ENCODE results near the gene GAPDH. TPM values are rescaled to one million over a fixed set of nuclear protein-coding genes. Genes with fewer than 3 reads are reported as not detected.

GAPDH gene
- total RNA-seq, 4 donors from 2014 or later: 1,191 to 3,596 (median 1,852) TPM

- Histone ChIP-seq H3K27ac (no peak overlapping the region), H3K9me3 (no peaks in the 10 kb centered on the region), H3K4me1 (peaks cover 16 to 22% of the 10 kb centered on the region in 2 donors), H3K36me3 (peaks cover 11 to 13% of the 10 kb centered on the region in 2 donors), H3K4me3 (replicated peaks in 1 of 3) (no peak overlapping the region), H3K27me3 (no peaks in the 10 kb centered on the region)
- WGBS, 2 donors: 81 to 84% methylated on average over 13 of the region's 13 CpGs
- DNase-seq: no peak
- intact Hi-C loops (cut with DNase I): no loop called here
- no peak for TF ChIP-seq CTCF (IDR thresholded peaks at IDR 0.05)
- TF ChIP-seq POLR2A (IDR thresholded peaks at IDR 0.05): no peak
Measured at GRCh38 chr12:6542209-6543009, 8.1 kb downstream of the GAPDH start.

DNA sequence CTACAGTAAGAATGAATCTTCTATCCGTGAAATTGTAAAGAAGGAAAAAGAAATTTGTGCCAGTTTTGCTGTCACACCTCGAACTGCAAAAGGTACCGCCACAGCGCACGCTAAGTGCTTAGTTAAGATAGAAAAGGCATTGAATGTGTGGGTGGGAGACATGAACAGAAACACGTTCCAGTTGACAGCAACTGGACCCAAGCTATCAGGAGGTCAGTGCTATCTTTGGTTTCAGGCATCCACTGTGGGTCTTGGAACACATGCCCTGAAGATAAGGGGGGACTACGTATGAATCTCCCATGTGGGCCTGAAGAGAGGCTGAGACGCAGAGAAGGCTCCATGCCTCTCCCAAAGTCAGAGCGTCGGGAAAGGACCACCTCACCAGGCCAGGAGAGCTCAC lies 11.7 kb downstream of the GAPDH start:
- WGBS, 2 donors: 90 to 95% methylated on average over 10 of the region's 10 CpGs
- Histone ChIP-seq H3K4me3 (replicated peaks in 1 of 3) (no peak overlapping the region), H3K4me1 (peaks cover 4 to 10% of the 10 kb centered on the region in 2 donors), H3K9me3 (no peaks in the 10 kb centered on the region), H3K27ac (no peak overlapping the region), H3K36me3 (peaks cover 0 to 6% of the 10 kb centered on the region in 2 donors), H3K27me3 (no peaks in the 10 kb centered on the region)
- intact Hi-C loops (cut with DNase I): no loop called here
- TF ChIP-seq POLR2A (IDR thresholded peaks at IDR 0.05) (no peak), CTCF (IDR thresholded peaks at IDR 0.05) (no peak)
- no peak for DNase-seq

DNA sequence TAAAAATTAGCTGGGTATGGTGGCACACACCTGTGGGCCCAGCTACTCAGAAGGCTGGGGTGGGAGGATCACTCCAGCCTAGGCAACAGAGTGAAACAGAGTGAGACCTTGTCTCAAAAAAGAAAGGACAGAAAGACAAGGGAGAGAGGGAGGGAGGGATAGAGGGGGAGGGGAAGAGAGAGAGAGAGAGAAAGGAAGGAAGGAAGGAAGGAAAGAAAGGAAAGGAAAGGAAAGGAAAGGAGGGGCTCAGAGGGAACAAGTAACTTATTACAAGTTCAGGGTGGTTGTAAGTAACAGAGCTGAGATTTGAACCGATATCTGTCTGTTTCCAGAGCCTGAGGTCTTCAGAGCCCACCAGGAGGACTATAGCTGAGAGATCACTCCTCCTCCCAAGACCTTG lies 13.2 kb downstream of the GAPDH start:
- intact Hi-C loops (cut with DNase I): no loop called here
- no peak overlapping the region for H3K4me3 ChIP-seq (replicated peaks in 1 of 3)
- no peaks in the 10 kb centered on the region for H3K27me3 ChIP-seq
- no peak for DNase-seq
- no peak for TF ChIP-seq POLR2A (IDR thresholded peaks at IDR 0.05)
- WGBS, 2 donors: 83 to 85% methylated on average over 1 of the region's 1 CpG
- no peaks in the 10 kb centered on the region for H3K9me3 ChIP-seq
- H3K27ac ChIP-seq: no peak overlapping the region
- H3K4me1 ChIP-seq: peaks cover 11 to 19% of the 10 kb centered on the region in 2 donors
- H3K36me3 ChIP-seq: peaks cover 0 to 6% of the 10 kb centered on the region in 2 donors

DNA sequence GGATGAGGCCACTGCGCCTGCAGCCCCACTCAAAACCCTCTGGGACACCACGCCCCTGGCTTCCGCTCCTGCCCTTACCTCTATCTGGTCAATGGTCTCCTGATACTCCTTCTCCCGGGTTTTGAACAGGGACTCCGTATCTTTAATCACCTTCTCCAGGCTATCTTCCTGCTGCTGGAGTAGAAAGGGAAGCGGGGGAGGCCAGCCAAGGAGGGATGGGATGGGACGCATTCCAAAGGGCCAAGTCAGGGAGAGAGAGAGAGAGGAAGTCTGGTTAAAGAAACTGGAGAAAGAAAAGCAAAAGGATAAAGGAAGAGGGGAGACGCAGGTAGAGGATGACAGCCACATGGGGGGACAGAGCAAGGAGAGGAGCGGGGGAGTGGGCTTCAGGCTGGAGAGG lies 13.7 kb downstream of the GAPDH start:
- H3K27ac ChIP-seq: no peak overlapping the region
- intact Hi-C loops (cut with DNase I): no loop called here
- H3K4me3 ChIP-seq (replicated peaks in 1 of 3): no peak overlapping the region
- no peak for TF ChIP-seq POLR2A (IDR thresholded peaks at IDR 0.05)
- TF ChIP-seq CTCF (IDR thresholded peaks at IDR 0.05): no peak
- H3K36me3 ChIP-seq: peaks cover 0 to 6% of the 10 kb centered on the region in 2 donors
- no peaks in the 10 kb centered on the region for H3K27me3 ChIP-seq
- WGBS, 2 donors: 78 to 83% methylated on average over 9 of the region's 9 CpGs
- H3K4me1 ChIP-seq: peaks cover 14 to 24% of the 10 kb centered on the region in 2 donors
- no peak for DNase-seq
- no peaks in the 10 kb centered on the region for H3K9me3 ChIP-seq

DNA sequence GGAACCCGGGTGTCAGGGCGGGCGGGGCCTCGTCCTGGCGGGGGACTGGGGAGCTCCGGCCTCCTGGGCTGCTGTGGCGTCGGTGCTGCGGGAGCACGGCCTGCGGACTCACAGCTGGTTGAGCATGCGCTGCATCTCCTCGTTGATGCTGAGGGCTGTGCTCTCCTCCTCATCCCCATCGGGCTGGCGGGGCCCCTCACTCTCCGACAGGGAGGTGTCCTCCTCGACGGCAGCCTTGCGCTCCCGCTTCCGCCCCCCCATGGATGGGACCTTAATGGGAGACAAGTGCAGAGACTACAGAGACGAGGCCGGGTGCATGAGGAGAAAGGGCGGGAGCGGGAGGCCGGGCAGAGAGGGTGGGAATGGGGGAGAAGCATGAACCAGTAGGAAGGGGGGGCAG lies 14.2 kb downstream of the GAPDH start:
- Histone ChIP-seq H3K4me1 (peaks cover 20 to 29% of the 10 kb centered on the region in 2 donors), H3K27ac (peak overlapping the region in 1 of 3 donors; percentile 17), H3K9me3 (no peaks in the 10 kb centered on the region), H3K36me3 (peaks cover 0 to 6% of the 10 kb centered on the region in 2 donors), H3K27me3 (no peaks in the 10 kb centered on the region), H3K4me3 (replicated peaks in 1 of 3) (no peak overlapping the region)
- no peak for DNase-seq
- no peak for TF ChIP-seq POLR2A (IDR thresholded peaks at IDR 0.05)
- TF ChIP-seq CTCF (IDR thresholded peaks at IDR 0.05): no peak
- 86 to 95% methylated on average over 13 to 16 of the region's 26 CpGs for WGBS, 2 donors
- intact Hi-C loops (cut with DNase I): no loop called here

Measured in thyroid gland (tissue), 4 donors.